OCI-LY1 (cell line): ENCODE measurements around the gene STAMBP.

Source experiments
- CTCF ChIP-seq: fragments of 200-600 bp; sonication (generic), shearing (Covaris generic); IDR thresholded peaks from 2 replicates; pipeline ENCODE4 v1.5.1; 2017; ENCODE audit warnings: mild to moderate bottlenecking, antibody characterized with exemption, low read length, moderate library complexity, mixed read lengths
- EZH2 ChIP-seq: fragments of 200-600 bp; sonication (generic), shearing (Covaris generic); IDR thresholded peaks from 2 replicates; pipeline ENCODE4 v1.8.0; 2017; ENCODE audit warnings: borderline replicate concordance, mixed run types, mild to moderate bottlenecking, antibody characterized with exemption, low read length, moderate library complexity, mixed read lengths

DNA sequence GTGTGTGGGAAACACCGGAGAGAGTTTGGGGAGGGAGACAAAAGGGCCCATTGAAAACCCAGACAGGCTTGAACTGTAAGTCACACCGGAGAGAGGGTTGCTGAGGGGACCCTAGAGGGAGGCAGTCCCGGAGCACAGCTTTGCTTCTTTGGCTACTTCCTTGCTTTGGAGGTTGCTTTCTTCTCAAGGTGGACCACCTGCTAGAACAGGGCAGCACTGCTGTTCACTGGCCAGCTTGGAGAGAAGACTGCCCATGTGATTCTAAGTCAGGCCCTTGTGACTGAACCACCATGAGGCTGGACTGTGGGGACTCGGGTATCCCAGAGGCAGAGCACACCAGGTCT lies 68.5 kb downstream of the STAMBP start:
- TF ChIP-seq CTCF = no peak
- no peak for TF ChIP-seq EZH2
